HG02884 (cell line): ENCODE results near the gene PLA2G4A.

Experiments used
- ATAC-seq: cut with Tn5 transposase; IDR thresholded peaks from one replicate; pipeline ENCODE4 v1.9.1; 2021; ENCODE audit warnings: mild to moderate bottlenecking, moderate library complexity; ENCODE audit not compliant: unreplicated experiment

The PLA2G4A gene

DNA sequence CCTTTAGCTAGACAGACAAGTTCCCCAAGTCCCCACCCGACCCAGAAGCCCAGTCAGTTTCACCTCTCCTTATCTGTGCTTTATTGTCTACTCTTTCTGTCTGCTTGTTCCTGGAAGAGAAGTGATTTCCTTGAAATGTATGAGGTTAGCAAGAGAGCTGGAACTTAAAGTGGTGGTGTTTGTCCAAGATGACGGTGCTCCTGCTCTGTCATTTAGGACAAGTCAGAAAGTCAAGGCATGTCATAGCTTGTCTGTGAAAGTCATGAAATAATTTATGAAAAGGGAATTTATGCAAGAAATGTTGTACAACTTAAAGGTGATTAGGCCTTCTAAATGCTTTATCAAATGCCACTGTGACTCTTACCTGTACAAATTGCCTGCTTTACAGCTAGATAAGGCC lies 178.1 kb downstream of the PLA2G4A start:
- no peak for ATAC-seq

DNA sequence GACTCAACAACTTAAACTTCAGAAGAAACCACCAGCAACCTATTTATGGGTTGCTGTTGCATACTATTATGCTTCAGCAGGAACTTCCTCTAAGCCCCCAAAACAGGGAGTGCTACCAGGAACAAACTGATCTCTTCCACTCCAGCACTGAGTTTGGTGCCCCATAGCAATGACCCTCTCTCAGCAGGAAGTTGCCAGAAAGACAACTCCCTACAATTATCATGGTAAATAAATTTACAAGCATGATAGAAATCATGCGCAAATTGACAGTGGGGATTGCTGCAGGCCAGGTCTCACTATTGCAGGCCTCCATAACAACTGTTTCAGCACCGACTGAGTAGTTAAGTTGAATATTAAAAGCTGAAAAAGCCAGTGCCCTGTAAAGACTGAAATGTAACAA lies 180.6 kb downstream of the PLA2G4A start:
- ATAC-seq: no peak

GRCh38 chr1:187010571-187011309 lies 182.0 kb downstream of the PLA2G4A start:
- ATAC-seq: no peak

- no peak for ATAC-seq
These were observed 184.9 kb downstream of the PLA2G4A start for GRCh38 chr1:187013582-187014200.

- no peak for ATAC-seq
These were observed 189.5 kb downstream of the PLA2G4A start for GRCh38 chr1:187018291-187018690.

DNA sequence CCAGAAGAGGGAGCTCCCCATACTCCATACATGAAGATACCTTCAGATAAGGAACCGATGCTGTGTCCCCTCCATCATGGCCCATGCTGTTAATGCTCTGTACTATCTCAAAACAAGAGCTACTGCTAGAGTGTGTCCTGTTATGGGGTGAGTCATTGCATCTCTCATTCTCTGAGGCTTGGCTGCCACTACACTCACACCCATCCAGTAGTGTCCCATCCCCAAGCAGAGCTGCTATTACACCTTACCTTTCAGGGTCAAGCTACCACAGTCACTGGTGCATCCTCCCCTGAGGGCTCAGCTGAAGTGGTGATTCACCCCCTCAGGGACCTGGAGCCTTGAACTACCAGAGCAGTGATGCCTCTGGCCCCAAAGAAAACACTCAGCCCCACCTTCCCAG lies 198.5 kb downstream of the PLA2G4A start:
- no peak for ATAC-seq

- ATAC-seq: no peak
These were observed 203.7 kb downstream of the PLA2G4A start for GRCh38 chr1:187032316-187032981.

- ATAC-seq: no peak
These were observed 204.4 kb downstream of the PLA2G4A start for GRCh38 chr1:187032982-187033692.

- ATAC-seq: no peak
These were observed 205.1 kb downstream of the PLA2G4A start for GRCh38 chr1:187033693-187034390.

- no peak for ATAC-seq
These were observed 205.8 kb downstream of the PLA2G4A start for GRCh38 chr1:187034501-187034900.

DNA sequence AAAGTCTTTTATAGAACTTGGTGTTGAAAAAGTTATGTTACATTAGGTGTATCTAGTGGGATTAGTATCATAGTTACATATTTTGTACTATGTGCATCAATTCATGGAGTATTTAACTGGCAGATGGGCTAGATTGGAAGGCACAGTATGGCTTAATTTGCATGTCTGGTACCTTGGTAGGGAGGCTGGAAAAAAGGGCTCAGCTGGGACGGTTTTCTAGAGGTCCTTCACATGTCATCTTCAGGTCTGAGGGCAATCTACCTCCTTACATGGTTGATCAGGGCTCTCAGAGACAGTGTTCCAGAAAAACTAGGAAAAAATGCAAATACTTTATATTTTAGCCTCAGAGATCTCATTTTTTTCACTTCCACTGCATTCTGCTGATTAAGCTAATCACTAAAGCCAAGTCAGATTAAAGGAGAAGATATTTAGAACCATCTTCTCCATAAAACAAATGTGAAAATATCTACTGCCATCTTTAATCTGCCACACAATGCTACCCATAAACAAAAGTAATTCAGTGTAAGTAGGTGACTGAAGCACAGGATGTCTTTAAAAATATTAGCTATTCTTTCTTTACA lies 209.3 kb downstream of the PLA2G4A start:
- no peak for ATAC-seq
